CD4-positive, alpha-beta T cell treated with Interleukin-15 for 4 hours (primary cell): ENCODE data around the gene ADARB1.

ENCODE experiments used
- DNase-seq: peaks from one replicate; pipeline ENCODE4 v3.0.0-alpha.2; 2020; ENCODE audit warnings: low spot score

ADARB1 gene

GRCh38 chr21:45152265-45152746 lies 77.9 kb downstream of the ADARB1 start:
- peak; percentile 61 for DNase-seq

GRCh38 chr21:45153358-45154318 lies 79.3 kb downstream of the ADARB1 start:
- peak; percentile 12 for DNase-seq

GRCh38 chr21:45154511-45155508 lies 80.4 kb downstream of the ADARB1 start:
- DNase-seq, result peak; percentile 38

GRCh38 chr21:45155910-45156309 lies 81.5 kb downstream of the ADARB1 start:
- DNase-seq, result no peak

GRCh38 chr21:45156459-45156858 lies 82.1 kb downstream of the ADARB1 start:
- no peak for DNase-seq

- DNase-seq, result no peak
Measured at GRCh38 chr21:45157932-45158331, 83.6 kb downstream of the ADARB1 start.

- DNase-seq, result no peak
Measured at GRCh38 chr21:45158491-45159423, 84.4 kb downstream of the ADARB1 start.

GRCh38 chr21:45160198-45160597 lies 85.8 kb downstream of the ADARB1 start:
- DNase-seq, result no peak

GRCh38 chr21:45161038-45161945 lies 86.9 kb downstream of the ADARB1 start:
- no peak for DNase-seq

- DNase-seq, result no peak
Measured at GRCh38 chr21:45162115-45162514, 87.7 kb downstream of the ADARB1 start.

GRCh38 chr21:45162809-45163208 lies 88.4 kb downstream of the ADARB1 start:
- no peak for DNase-seq

- DNase-seq, result no peak
Measured at GRCh38 chr21:45163413-45164123, 89.2 kb downstream of the ADARB1 start.

- no peak for DNase-seq
Measured at GRCh38 chr21:45164124-45164511, 89.7 kb downstream of the ADARB1 start.

- no peak for DNase-seq
Measured at GRCh38 chr21:45164838-45165237, 90.5 kb downstream of the ADARB1 start.

GRCh38 chr21:45166931-45167330 lies 92.6 kb downstream of the ADARB1 start:
- no peak for DNase-seq

GRCh38 chr21:45167796-45168222 lies 93.4 kb downstream of the ADARB1 start:
- DNase-seq, result no peak

GRCh38 chr21:45168522-45168921 lies 94.1 kb downstream of the ADARB1 start:
- DNase-seq, result no peak

- no peak for DNase-seq
Measured at GRCh38 chr21:45169001-45169400, 94.6 kb downstream of the ADARB1 start.

- DNase-seq, result no peak
Measured at GRCh38 chr21:45169682-45170081, 95.3 kb downstream of the ADARB1 start.
